Measurements from ENCODE around the gene FAAP100. TPM values are rescaled to one million over a fixed set of nuclear protein-coding genes. Genes with fewer than 3 reads are reported as not detected.

FAAP100 gene
- total RNA-seq, 1 experiment from 2014 or later: 39.4 TPM

DNA sequence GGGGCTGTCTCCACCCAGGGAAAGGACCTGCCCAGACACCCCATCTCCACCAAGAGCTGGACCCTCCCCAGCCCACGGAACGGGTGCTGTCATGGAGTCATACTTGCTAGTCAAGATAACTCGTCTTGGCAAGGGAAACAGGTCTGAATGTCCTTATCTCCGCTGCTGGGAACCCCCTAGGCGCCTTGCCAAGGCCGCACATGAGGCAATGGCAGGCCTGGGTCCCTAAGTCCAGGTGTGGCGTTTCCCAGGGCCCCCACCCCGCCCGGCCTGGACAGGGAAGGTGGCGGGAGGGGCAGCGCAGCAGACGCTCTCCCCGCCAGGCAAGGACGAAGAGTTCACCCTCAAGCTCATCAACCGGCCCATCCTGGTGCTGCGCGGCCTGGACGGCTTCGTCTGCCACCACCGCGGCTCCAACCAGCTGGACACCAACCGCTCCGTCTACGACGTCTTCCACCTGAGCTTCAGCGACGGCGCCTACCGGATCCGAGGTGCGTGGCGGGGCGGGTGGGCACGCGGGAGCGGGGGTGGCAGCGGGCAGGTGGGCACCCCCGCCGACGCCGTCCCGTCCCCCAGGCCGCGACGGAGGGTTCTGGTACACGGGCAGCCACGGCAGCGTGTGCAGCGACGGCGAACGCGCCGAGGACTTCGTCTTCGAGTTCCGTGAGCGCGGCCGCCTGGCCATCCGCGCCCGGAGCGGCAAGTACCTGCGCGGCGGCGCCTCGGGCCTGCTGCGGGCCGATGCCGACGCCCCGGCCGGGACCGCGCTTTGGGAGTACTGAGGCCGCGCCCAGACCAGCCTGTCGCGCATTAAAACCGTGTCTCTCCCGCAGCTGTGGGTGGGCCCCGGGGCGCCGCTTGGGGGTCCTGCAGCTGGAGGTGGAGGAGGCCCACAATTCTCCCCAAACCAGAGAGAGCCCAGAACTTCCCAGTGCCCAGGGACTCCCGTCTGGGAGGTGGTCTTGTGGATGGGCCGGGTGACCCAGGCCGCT, 15.6 kb downstream of the FAAP100 start:
- H3K36me3 Mint-ChIP-seq (ENCODE audit: insufficient read depth, unreplicated experiment): peaks cover 17% of the 10 kb centered on the region
- H3K27ac Mint-ChIP-seq (ENCODE audit: unreplicated experiment): peak overlapping the region; percentile 63
- CTCF ChIA-PET: interaction anchor here (0.6 to 0.8 kb wide), 4 partner anchors 32 to 296 kb away, joined by 3 to 4 read pairs (median 4); no protein-coding TSS in a partner anchor
- intact Hi-C loops (cut with micrococcal nuclease; ENCODE audit: unreplicated experiment): no loop called here
- H3K27me3 Mint-ChIP-seq (ENCODE audit: unreplicated experiment): peaks cover 13% of the 10 kb centered on the region
- peaks cover 7% of the 10 kb centered on the region for H3K4me1 Mint-ChIP-seq (ENCODE audit: low read depth, unreplicated experiment)
- BruUV-seq (replicated peaks): no TSS peak
- no peaks in the 10 kb centered on the region for H3K9me3 Mint-ChIP-seq (ENCODE audit: low read depth, unreplicated experiment)
- H3K4me3 Mint-ChIP-seq (ENCODE audit: low read depth, unreplicated experiment): no peak overlapping the region
- TF ChIP-seq, protein P1, sequence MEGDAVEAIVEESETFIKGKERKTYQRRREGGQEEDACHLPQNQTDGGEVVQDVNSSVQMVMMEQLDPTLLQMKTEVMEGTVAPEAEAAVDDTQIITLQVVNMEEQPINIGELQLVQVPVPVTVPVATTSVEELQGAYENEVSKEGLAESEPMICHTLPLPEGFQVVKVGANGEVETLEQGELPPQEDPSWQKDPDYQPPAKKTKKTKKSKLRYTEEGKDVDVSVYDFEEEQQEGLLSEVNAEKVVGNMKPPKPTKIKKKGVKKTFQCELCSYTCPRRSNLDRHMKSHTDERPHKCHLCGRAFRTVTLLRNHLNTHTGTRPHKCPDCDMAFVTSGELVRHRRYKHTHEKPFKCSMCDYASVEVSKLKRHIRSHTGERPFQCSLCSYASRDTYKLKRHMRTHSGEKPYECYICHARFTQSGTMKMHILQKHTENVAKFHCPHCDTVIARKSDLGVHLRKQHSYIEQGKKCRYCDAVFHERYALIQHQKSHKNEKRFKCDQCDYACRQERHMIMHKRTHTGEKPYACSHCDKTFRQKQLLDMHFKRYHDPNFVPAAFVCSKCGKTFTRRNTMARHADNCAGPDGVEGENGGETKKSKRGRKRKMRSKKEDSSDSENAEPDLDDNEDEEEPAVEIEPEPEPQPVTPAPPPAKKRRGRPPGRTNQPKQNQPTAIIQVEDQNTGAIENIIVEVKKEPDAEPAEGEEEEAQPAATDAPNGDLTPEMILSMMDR (IDR thresholded peaks at IDR 0.05; ENCODE audit: unreplicated experiment): no peak
- DNase-seq: peak; percentile 44

DNA sequence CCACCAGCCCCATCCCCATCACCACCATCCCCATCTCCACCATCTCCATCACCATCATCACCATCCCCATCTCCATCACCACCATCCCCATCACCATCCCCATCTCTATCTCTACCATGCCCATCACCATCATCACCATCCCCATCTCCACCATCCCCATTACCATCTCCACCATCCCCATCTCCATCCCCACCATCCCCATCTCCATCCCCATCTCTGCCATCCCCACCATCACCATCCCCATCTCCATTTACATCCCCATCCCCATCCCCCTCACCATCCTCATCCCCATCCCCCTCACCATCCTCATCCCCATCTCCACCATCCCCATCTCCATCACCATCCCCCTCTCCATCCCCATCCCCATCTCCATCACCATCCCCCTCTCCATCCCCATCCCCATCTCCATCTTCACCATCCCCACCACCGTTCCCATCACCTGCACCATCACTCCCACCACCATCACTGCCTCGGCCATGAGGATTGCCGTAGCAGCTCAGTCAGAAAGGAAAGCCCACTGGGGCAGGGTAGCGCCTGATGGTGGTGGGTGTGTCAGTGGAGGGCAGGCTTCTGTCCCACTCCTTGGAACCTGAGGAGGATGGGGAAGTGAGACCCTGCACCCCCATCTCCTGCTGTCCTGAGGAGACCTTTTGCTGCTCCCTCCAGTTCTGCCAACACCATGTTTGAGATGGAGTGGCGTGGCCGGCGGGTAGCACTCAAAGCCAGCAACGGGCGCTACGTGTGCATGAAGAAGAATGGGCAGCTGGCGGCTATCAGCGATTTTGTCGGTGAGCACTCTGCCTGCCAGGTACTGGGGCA, 16.5 kb downstream of the FAAP100 start:
- Mint-ChIP-seq H3K4me3 (ENCODE audit: low read depth, unreplicated experiment) (no peak overlapping the region), H3K36me3 (ENCODE audit: insufficient read depth, unreplicated experiment) (peaks cover 17% of the 10 kb centered on the region), H3K27ac (ENCODE audit: unreplicated experiment) (no peak overlapping the region), H3K27me3 (ENCODE audit: unreplicated experiment) (peaks cover 13% of the 10 kb centered on the region), H3K9me3 (ENCODE audit: low read depth, unreplicated experiment) (no peaks in the 10 kb centered on the region), H3K4me1 (ENCODE audit: low read depth, unreplicated experiment) (peaks cover 7% of the 10 kb centered on the region)
- no TSS peak for BruUV-seq (replicated peaks)
- TF ChIP-seq, protein P1 (IDR thresholded peaks at IDR 0.05; ENCODE audit: unreplicated experiment): no peak
- intact Hi-C loops (cut with micrococcal nuclease; ENCODE audit: unreplicated experiment): no loop called here
- DNase-seq: no peak
- CTCF ChIA-PET: interaction anchor here (0.7 kb wide), 2 partner anchors 31 to 226 kb away, joined by 3 read pairs; no protein-coding TSS in a partner anchor

DNA sequence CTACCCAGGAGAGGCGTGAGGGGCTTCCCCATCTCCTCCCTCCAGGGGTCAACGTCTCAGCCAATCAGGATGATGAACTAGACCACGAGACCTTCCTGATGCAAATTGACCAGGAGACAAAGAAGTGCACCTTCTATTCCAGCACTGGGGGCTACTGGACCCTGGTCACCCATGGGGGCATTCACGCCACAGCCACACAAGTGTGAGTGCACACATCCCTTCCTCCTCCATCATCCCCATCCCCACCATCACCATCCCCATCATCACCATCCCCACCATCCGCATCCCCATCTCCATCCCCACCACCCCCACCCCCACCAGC, 17.2 kb downstream of the FAAP100 start:
- CTCF ChIA-PET: no interaction called here
- BruUV-seq (replicated peaks): no TSS peak
- Mint-ChIP-seq H3K4me3 (ENCODE audit: low read depth, unreplicated experiment) (no peak overlapping the region), H3K9me3 (ENCODE audit: low read depth, unreplicated experiment) (no peaks in the 10 kb centered on the region), H3K36me3 (ENCODE audit: insufficient read depth, unreplicated experiment) (peaks cover 17% of the 10 kb centered on the region), H3K27ac (ENCODE audit: unreplicated experiment) (no peak overlapping the region), H3K4me1 (ENCODE audit: low read depth, unreplicated experiment) (peaks cover 7% of the 10 kb centered on the region), H3K27me3 (ENCODE audit: unreplicated experiment) (peaks cover 13% of the 10 kb centered on the region)
- TF ChIP-seq, protein P1 (IDR thresholded peaks at IDR 0.05; ENCODE audit: unreplicated experiment): no peak
- intact Hi-C loops (cut with micrococcal nuclease; ENCODE audit: unreplicated experiment): no loop called here
- no peak for DNase-seq

DNA sequence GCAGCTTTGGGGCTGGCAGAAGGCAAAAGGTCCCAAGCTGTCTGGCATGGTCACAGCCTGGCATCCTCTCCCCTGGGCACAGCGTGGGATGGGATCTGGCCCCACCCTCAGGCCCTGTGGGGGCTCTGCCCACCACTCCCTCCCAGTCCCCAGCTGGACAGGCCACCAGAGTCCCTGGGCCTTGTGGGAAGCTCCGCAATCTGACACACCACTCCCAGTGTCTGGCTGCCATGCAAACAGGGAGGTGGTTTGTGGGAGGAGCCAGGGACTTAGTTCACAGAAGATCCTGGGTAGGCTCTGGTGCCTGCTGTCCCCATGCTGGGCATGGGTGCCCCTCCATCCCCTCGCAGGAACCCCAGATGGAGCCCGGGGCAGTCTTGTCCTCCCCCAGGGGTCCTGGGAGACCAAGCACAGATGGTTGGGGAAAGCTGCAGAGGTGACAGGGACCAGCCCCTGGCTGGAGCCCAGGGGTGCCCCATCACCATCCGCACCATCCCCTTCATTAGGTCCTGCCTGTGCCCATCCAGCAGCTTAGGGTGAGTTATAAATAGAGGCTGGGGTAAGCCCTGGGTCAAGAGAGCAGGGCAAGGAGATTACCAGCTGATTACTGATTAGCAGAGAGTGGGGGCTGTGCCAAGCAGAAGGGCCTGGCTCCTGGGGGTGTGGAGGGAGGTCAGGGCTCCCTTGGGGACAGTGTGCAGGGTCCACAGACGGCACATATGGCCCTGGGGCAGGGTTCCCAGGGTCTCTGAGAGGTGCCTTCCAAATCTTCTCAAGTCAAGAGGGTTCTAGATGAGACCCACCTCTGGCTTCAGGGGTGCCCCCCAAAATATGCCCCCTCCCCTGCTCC, 17.8 kb downstream of the FAAP100 start:
- TF ChIP-seq, protein P1 (IDR thresholded peaks at IDR 0.05; ENCODE audit: unreplicated experiment): no peak
- CTCF ChIA-PET: no interaction called here
- Mint-ChIP-seq H3K36me3 (ENCODE audit: insufficient read depth, unreplicated experiment) (peaks cover 19% of the 10 kb centered on the region), H3K4me1 (ENCODE audit: low read depth, unreplicated experiment) (peaks cover 7% of the 10 kb centered on the region), H3K27ac (ENCODE audit: unreplicated experiment) (no peak overlapping the region), H3K27me3 (ENCODE audit: unreplicated experiment) (peaks cover 17% of the 10 kb centered on the region), H3K4me3 (ENCODE audit: low read depth, unreplicated experiment) (no peak overlapping the region), H3K9me3 (ENCODE audit: low read depth, unreplicated experiment) (no peaks in the 10 kb centered on the region)
- no peak for DNase-seq
- no TSS peak for BruUV-seq (replicated peaks)
- intact Hi-C loops (cut with micrococcal nuclease; ENCODE audit: unreplicated experiment): no loop called here
